ENCODE data around the gene ARID1A. TPM values are rescaled to one million over a fixed set of nuclear protein-coding genes. Genes with fewer than 3 reads are reported as not detected.

ARID1A gene
- total RNA-seq, 6 experiments from 2014 or later = 46.1 to 51.2 (median 49.2) TPM

- peaks cover 52% of the 10 kb centered on the region for H3K36me3 Mint-ChIP-seq (ENCODE audit: low read depth)
Observed at GRCh38 chr1:26747048-26747447, 51.2 kb downstream of the ARID1A start.

GRCh38 chr1:26748351-26748750 is 52.5 kb downstream of the ARID1A start:
- peaks cover 59% of the 10 kb centered on the region for H3K4me1 Mint-ChIP-seq (ENCODE audit: low read depth)
- no peak for DNase-seq
- peak overlapping the region; percentile 22; the same call in 1 of the 2 replicates for H3K27ac Mint-ChIP-seq
- peaks cover 1% of the 10 kb centered on the region; the same call in 1 of the 2 replicates for H3K27me3 Mint-ChIP-seq (ENCODE audit: insufficient read depth)
- TF ChIP-seq, protein P1, sequence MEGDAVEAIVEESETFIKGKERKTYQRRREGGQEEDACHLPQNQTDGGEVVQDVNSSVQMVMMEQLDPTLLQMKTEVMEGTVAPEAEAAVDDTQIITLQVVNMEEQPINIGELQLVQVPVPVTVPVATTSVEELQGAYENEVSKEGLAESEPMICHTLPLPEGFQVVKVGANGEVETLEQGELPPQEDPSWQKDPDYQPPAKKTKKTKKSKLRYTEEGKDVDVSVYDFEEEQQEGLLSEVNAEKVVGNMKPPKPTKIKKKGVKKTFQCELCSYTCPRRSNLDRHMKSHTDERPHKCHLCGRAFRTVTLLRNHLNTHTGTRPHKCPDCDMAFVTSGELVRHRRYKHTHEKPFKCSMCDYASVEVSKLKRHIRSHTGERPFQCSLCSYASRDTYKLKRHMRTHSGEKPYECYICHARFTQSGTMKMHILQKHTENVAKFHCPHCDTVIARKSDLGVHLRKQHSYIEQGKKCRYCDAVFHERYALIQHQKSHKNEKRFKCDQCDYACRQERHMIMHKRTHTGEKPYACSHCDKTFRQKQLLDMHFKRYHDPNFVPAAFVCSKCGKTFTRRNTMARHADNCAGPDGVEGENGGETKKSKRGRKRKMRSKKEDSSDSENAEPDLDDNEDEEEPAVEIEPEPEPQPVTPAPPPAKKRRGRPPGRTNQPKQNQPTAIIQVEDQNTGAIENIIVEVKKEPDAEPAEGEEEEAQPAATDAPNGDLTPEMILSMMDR (IDR thresholded peaks at IDR 0.05) = no peak
- H3K36me3 Mint-ChIP-seq (ENCODE audit: low read depth) = peaks cover 48% of the 10 kb centered on the region
- no peak overlapping the region for H3K4me3 Mint-ChIP-seq
- no peaks in the 10 kb centered on the region for H3K9me3 Mint-ChIP-seq

More at GRCh38 chr1:26747048-26747447, 51.2 kb downstream of the ARID1A start:
- TF ChIP-seq, protein P1 (IDR thresholded peaks at IDR 0.05) = no peak
- no peak overlapping the region for H3K4me3 Mint-ChIP-seq
- DNase-seq = no peak
- no peaks in the 10 kb centered on the region for H3K9me3 Mint-ChIP-seq
- H3K27ac Mint-ChIP-seq = no peak overlapping the region
- peaks cover 52% of the 10 kb centered on the region for H3K4me1 Mint-ChIP-seq (ENCODE audit: low read depth)
- H3K27me3 Mint-ChIP-seq (ENCODE audit: insufficient read depth) = peaks cover 1% of the 10 kb centered on the region; the same call in 1 of the 2 replicates

- H3K4me1 Mint-ChIP-seq (ENCODE audit: low read depth) = peaks cover 58% of the 10 kb centered on the region
- DNase-seq = no peak
- no peaks in the 10 kb centered on the region for H3K9me3 Mint-ChIP-seq
- peaks cover 48% of the 10 kb centered on the region for H3K36me3 Mint-ChIP-seq (ENCODE audit: low read depth)
- no peaks in the 10 kb centered on the region; the same call in 1 of the 2 replicates for H3K27me3 Mint-ChIP-seq (ENCODE audit: insufficient read depth)
- H3K4me3 Mint-ChIP-seq = no peak overlapping the region
- TF ChIP-seq, protein P1 (IDR thresholded peaks at IDR 0.05) = no peak
- no peak overlapping the region for H3K27ac Mint-ChIP-seq
Observed at GRCh38 chr1:26749458-26749857, 53.6 kb downstream of the ARID1A start.

DNA sequence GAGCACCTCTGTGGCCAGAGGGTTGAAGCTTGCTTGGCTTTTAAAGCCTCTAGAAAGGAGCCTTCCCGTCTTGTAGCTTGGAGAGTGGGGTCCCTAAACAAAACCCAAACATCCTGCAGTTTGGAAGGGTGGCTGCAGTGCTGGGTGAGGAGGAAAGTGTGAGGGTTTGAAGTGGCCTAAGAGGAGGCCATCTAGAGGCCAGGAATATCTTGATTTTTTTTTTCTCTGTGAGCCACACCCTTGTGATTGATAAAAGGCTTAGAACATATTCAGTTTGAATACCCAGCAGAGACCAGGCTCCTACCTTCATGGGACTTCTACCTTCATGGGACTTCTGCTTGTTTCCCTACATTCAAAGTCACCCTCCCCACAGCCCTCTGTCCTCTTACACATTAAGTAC is 54.6 kb downstream of the ARID1A start:
- no peak for DNase-seq
- Mint-ChIP-seq H3K27ac (peak overlapping the region; percentile 50), H3K9me3 (no peaks in the 10 kb centered on the region), H3K4me3 (no peak overlapping the region), H3K27me3 (ENCODE audit: insufficient read depth) (peaks cover under 1% of the 10 kb centered on the region; the same call in 1 of the 2 replicates), H3K4me1 (ENCODE audit: low read depth) (peaks cover 49% of the 10 kb centered on the region), H3K36me3 (ENCODE audit: low read depth) (peaks cover 46% of the 10 kb centered on the region)
- TF ChIP-seq, protein P1 (IDR thresholded peaks at IDR 0.05) = no peak

- H3K36me3 Mint-ChIP-seq (ENCODE audit: low read depth) = peaks cover 34% of the 10 kb centered on the region
- no peak overlapping the region for H3K4me3 Mint-ChIP-seq
- peaks cover 35% of the 10 kb centered on the region for H3K4me1 Mint-ChIP-seq (ENCODE audit: low read depth)
- TF ChIP-seq, protein P1 (IDR thresholded peaks at IDR 0.05) = no peak
- no peak for DNase-seq
- no peak overlapping the region for H3K27ac Mint-ChIP-seq
- H3K27me3 Mint-ChIP-seq (ENCODE audit: insufficient read depth) = peaks cover 2% of the 10 kb centered on the region; the same call in 1 of the 2 replicates
- H3K9me3 Mint-ChIP-seq = no peaks in the 10 kb centered on the region
Observed at GRCh38 chr1:26752519-26752918, 56.7 kb downstream of the ARID1A start.
